Stimulated activated effector memory CD8-positive, alpha-beta T cell treated with anti-CD3 and anti-CD28 coated beads, Interleukin-12 subunit alpha, Interleukin-12 subunit beta, amount 100 ng/mL, for 72 hours (primary cell): Measurements from ENCODE around the gene CAB39.

ENCODE experiments used
- ATAC-seq: fragments of 150-1000 bp; cut with Tn5 transposase; 2 replicates; pipeline ENCODE4 v1.10.0; 2021
- DNase-seq, 2 donors: peaks; one replicate each; pipeline ENCODE4 v3.0.0; 2021 to 2022; ENCODE audit warnings: low spot score in 2 of 2
- H3K27ac Mint-ChIP-seq: one replicate; pipeline ENCODE4 v1.8.0; 2022; ENCODE audit warnings: mild to moderate bottlenecking, mixed read lengths
- H3K36me3 Mint-ChIP-seq: one replicate; pipeline ENCODE4 v1.8.0; 2022; ENCODE audit warnings: mild to moderate bottlenecking, mixed read lengths
- H3K4me1 Mint-ChIP-seq: one replicate; pipeline ENCODE4 v1.8.0; 2022; ENCODE audit warnings: mixed read lengths
- H3K4me3 Mint-ChIP-seq: one replicate; pipeline ENCODE4 v1.8.0; 2022; ENCODE audit warnings: mild to moderate bottlenecking, mixed read lengths
- H3K9me3 Mint-ChIP-seq: one replicate; pipeline ENCODE4 v1.8.0; 2022; ENCODE audit warnings: mixed read lengths

CAB39 gene

GRCh38 chr2:230846360-230846759 is 133.7 kb downstream of the CAB39 start:
- Mint-ChIP-seq H3K27ac (no peak overlapping the region), H3K9me3 (no peaks in the 10 kb centered on the region), H3K36me3 (peaks cover 15% of the 10 kb centered on the region), H3K4me3 (no peak overlapping the region), H3K4me1 (peaks cover 28% of the 10 kb centered on the region)
- no peak for DNase-seq
- ATAC-seq: no peak

- DNase-seq: peak; percentile 90 to 96
- H3K36me3 Mint-ChIP-seq: peaks cover 15% of the 10 kb centered on the region
- ATAC-seq: peak; percentile 95
- H3K27ac Mint-ChIP-seq: no peak overlapping the region
- H3K4me3 Mint-ChIP-seq: peak overlapping the region; percentile 11
- peaks cover 25% of the 10 kb centered on the region for H3K4me1 Mint-ChIP-seq
- H3K9me3 Mint-ChIP-seq: no peaks in the 10 kb centered on the region
Observed at GRCh38 chr2:230847883-230848388, 135.3 kb downstream of the CAB39 start.

GRCh38 chr2:230849633-230850357 is 137.2 kb downstream of the CAB39 start:
- H3K4me3 Mint-ChIP-seq: no peak overlapping the region
- H3K27ac Mint-ChIP-seq: no peak overlapping the region
- H3K4me1 Mint-ChIP-seq: peaks cover 19% of the 10 kb centered on the region
- H3K36me3 Mint-ChIP-seq: peaks cover 15% of the 10 kb centered on the region
- DNase-seq (peak; percentile 78 to 89), ATAC-seq (peak; percentile 50)
- H3K9me3 Mint-ChIP-seq: no peaks in the 10 kb centered on the region

- H3K27ac Mint-ChIP-seq: no peak overlapping the region
- H3K9me3 Mint-ChIP-seq: no peaks in the 10 kb centered on the region
- no peak overlapping the region for H3K4me3 Mint-ChIP-seq
- H3K4me1 Mint-ChIP-seq: peaks cover 19% of the 10 kb centered on the region
- ATAC-seq: no peak
- no peak for DNase-seq
- H3K36me3 Mint-ChIP-seq: peaks cover 15% of the 10 kb centered on the region
Observed at GRCh38 chr2:230850358-230850658, 137.7 kb downstream of the CAB39 start.

GRCh38 chr2:230852113-230852512 is 139.5 kb downstream of the CAB39 start:
- DNase-seq: no peak

GRCh38 chr2:230861552-230862255 is 149.1 kb downstream of the CAB39 start:
- Mint-ChIP-seq H3K36me3 (peaks cover 5% of the 10 kb centered on the region), H3K27ac (no peak overlapping the region), H3K4me3 (no peak overlapping the region), H3K9me3 (peaks cover 3% of the 10 kb centered on the region), H3K4me1 (peaks cover 45% of the 10 kb centered on the region)
- peak; percentile 20 for ATAC-seq
- DNase-seq: no peak

More at GRCh38 chr2:230852113-230852512, 139.5 kb downstream of the CAB39 start:
- no peaks in the 10 kb centered on the region for H3K9me3 Mint-ChIP-seq
- H3K36me3 Mint-ChIP-seq: peaks cover 15% of the 10 kb centered on the region
- peaks cover 16% of the 10 kb centered on the region for H3K4me1 Mint-ChIP-seq
- H3K4me3 Mint-ChIP-seq: no peak overlapping the region
- H3K27ac Mint-ChIP-seq: no peak overlapping the region
- no peak for ATAC-seq

GRCh38 chr2:230862292-230862691 is 149.7 kb downstream of the CAB39 start:
- Mint-ChIP-seq H3K4me1 (peaks cover 51% of the 10 kb centered on the region), H3K9me3 (peaks cover 3% of the 10 kb centered on the region), H3K27ac (no peak overlapping the region), H3K4me3 (no peak overlapping the region), H3K36me3 (peaks cover 5% of the 10 kb centered on the region)
- DNase-seq: no peak
- no peak for ATAC-seq

- H3K27ac Mint-ChIP-seq: no peak overlapping the region
- no peak overlapping the region for H3K4me3 Mint-ChIP-seq
- peaks cover 3% of the 10 kb centered on the region for H3K9me3 Mint-ChIP-seq
- DNase-seq: no peak
- no peak for ATAC-seq
- peaks cover 5% of the 10 kb centered on the region for H3K36me3 Mint-ChIP-seq
- peaks cover 53% of the 10 kb centered on the region for H3K4me1 Mint-ChIP-seq
Observed at GRCh38 chr2:230863031-230863430, 150.4 kb downstream of the CAB39 start.

GRCh38 chr2:230863442-230864121 is 150.9 kb downstream of the CAB39 start:
- Mint-ChIP-seq H3K9me3 (peaks cover 3% of the 10 kb centered on the region), H3K4me3 (peak overlapping the region; percentile 86), H3K27ac (peak overlapping the region; percentile 85), H3K4me1 (peaks cover 56% of the 10 kb centered on the region), H3K36me3 (peaks cover 5% of the 10 kb centered on the region)
- DNase-seq: peak in 1 of 2 donors; percentile 44
- no peak for ATAC-seq

- no peak for ATAC-seq
- H3K4me1 Mint-ChIP-seq: peaks cover 62% of the 10 kb centered on the region
Observed at GRCh38 chr2:230864122-230864604, 151.5 kb downstream of the CAB39 start.

GRCh38 chr2:230864605-230865306 is 152.1 kb downstream of the CAB39 start, which contains the start of gene ITM2C:
ITM2C (plus strand) TSS chr2:230864942; CDS start chr2:230865026, 84 bp downstream.
- H3K4me3 Mint-ChIP-seq: peak within 1 kb of the TSS; percentile 86
- H3K4me1 Mint-ChIP-seq: peaks cover 62% of the 10 kb centered on the region
- peaks cover 1% of the 10 kb centered on the region for H3K9me3 Mint-ChIP-seq
- ATAC-seq (peak; percentile 85), DNase-seq (peak; percentile 49 to 71)
- H3K36me3 Mint-ChIP-seq: peaks cover 10% of the 10 kb centered on the region
- peak within 1 kb of the TSS; percentile 85 for H3K27ac Mint-ChIP-seq

More at GRCh38 chr2:230864122-230864604, 151.5 kb downstream of the CAB39 start:
- Mint-ChIP-seq H3K9me3 (peaks cover 3% of the 10 kb centered on the region), H3K4me3 (peak overlapping the region; percentile 86), H3K27ac (peak overlapping the region; percentile 85), H3K36me3 (peaks cover 10% of the 10 kb centered on the region)
- DNase-seq: no peak

GRCh38 chr2:230865307-230865765 is 152.7 kb downstream of the CAB39 start:
- no peak for ATAC-seq
- H3K27ac Mint-ChIP-seq: peak overlapping the region; percentile 85
- H3K4me1 Mint-ChIP-seq: peaks cover 68% of the 10 kb centered on the region
- peak overlapping the region; percentile 86 for H3K4me3 Mint-ChIP-seq
- H3K9me3 Mint-ChIP-seq: no peaks in the 10 kb centered on the region
- H3K36me3 Mint-ChIP-seq: peaks cover 10% of the 10 kb centered on the region
- no peak for DNase-seq

GRCh38 chr2:230865766-230866755 is 153.4 kb downstream of the CAB39 start:
- Mint-ChIP-seq H3K36me3 (peaks cover 10% of the 10 kb centered on the region), H3K4me3 (peak overlapping the region; percentile 86), H3K27ac (no peak overlapping the region), H3K9me3 (no peaks in the 10 kb centered on the region), H3K4me1 (peaks cover 71% of the 10 kb centered on the region)
- ATAC-seq: peak; percentile 34
- peak in 1 of 2 donors; percentile 63 for DNase-seq
